Activated T-helper 2 cell treated with anti-CD3 and anti-CD28 coated beads, Interferon-gamma antibody, Interleukin-2, Interleukin-4, amounts not matched to agents 10 μg/mL and 5 μg/mL and 100 μg/mL, durations not matched to agents 14 hours and 24 hours and 36 hours (primary cell): Measurements from ENCODE around the gene SLC25A13. TPM values are rescaled to one million over a fixed set of nuclear protein-coding genes. Genes with fewer than 3 reads are reported as not detected.

Source experiments
- DNase-seq: peaks from one replicate; pipeline ENCODE4 v3.0.0; 2021; ENCODE audit warnings: low spot score
- H3K27ac Mint-ChIP-seq: one replicate; pipeline ENCODE4 v1.8.0; 2021; ENCODE audit warnings: mixed read lengths
- H3K27me3 Mint-ChIP-seq: one replicate; pipeline ENCODE4 v1.8.0; 2021; ENCODE audit warnings: low read depth, mixed read lengths
- H3K36me3 Mint-ChIP-seq: one replicate; pipeline ENCODE4 v1.8.0; 2021; ENCODE audit warnings: low read depth, mixed read lengths
- H3K4me1 Mint-ChIP-seq: one replicate; pipeline ENCODE4 v1.8.0; 2021; ENCODE audit warnings: low read depth, mixed read lengths
- H3K4me3 Mint-ChIP-seq: one replicate; pipeline ENCODE4 v1.8.0; 2021; ENCODE audit warnings: low read depth, mild to moderate bottlenecking, moderate library complexity, mixed read lengths
- H3K9me3 Mint-ChIP-seq: one replicate; pipeline ENCODE4 v1.8.0; 2021; ENCODE audit warnings: mixed read lengths
- intact Hi-C: fragments of 100-400 bp; cut with micrococcal nuclease; formaldehyde crosslinking; loops from one replicate; pipeline ENCODE4 v1.15.1; 2023
- total RNA-seq: library from RNA; stranded (reverse); gene quantifications from 2 replicates; pipeline ENCODE4 v1.2.3, GENCODE V29; 2022

The SLC25A13 gene
- total RNA-seq, 1 donor from 2014 or later, result 28.8 TPM

DNA sequence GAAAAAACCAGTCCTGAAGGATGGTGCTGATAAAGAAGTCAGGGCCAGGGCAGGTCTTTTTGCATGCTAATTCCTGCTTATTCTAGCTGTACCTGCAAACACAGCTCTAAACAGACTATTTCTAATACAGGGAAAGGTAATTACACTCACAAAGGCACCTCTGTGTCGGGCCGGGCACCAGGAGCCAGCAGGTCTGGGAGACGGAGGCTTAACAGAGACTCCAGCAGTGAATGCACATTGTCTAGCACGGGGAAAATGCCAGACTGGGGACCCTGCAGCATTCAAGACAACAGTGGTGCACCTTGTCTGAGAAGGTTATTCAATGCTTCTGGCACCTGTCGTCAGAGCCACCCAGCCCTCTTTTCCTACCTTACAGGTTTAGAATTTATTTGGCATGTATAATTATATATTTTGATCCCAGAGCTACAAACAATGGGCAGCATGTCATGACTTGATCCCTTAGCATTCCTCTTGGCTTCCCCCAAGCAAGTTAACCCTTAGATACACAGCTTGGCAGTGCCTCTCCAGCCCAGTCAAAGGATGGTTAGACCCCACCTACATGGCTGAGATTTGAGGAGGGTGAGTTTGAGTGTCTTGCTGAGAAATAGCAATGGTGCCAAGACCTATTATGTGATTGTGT, 185.2 kb downstream of the SLC25A13 start:
- Mint-ChIP-seq H3K27ac (no peak overlapping the region), H3K36me3 (peaks cover 14% of the 10 kb centered on the region), H3K9me3 (no peaks in the 10 kb centered on the region), H3K4me1 (no peaks in the 10 kb centered on the region), H3K4me3 (no peak overlapping the region), H3K27me3 (no peaks in the 10 kb centered on the region)
- DNase-seq, result no peak
- intact Hi-C loops, result no loop called here

DNA sequence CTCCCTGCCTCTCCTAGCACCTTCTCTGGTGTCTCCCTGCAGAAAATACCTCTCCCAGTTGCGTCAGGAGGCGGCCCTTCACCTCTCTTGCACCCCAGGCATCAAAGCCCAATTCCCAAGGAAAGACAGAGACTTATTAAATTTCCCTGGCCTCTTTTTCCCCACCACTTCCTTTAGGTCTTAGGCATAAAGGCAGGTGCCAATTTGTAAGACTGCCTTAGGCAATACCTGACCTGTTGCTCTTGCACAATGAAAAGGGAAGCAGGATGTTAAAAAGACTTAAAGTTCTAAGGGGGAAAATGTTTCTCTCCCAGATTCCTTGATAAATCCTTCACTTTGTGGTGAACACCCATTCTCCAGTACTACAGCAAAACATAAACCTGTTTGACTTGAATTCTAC, 186.7 kb downstream of the SLC25A13 start:
- H3K9me3 Mint-ChIP-seq, result no peaks in the 10 kb centered on the region
- H3K27me3 Mint-ChIP-seq, result no peaks in the 10 kb centered on the region
- no peak for DNase-seq
- no peaks in the 10 kb centered on the region for H3K4me1 Mint-ChIP-seq
- H3K27ac Mint-ChIP-seq, result no peak overlapping the region
- no peak overlapping the region for H3K4me3 Mint-ChIP-seq
- intact Hi-C loops, result no loop called here
- H3K36me3 Mint-ChIP-seq, result peaks cover 15% of the 10 kb centered on the region

DNA sequence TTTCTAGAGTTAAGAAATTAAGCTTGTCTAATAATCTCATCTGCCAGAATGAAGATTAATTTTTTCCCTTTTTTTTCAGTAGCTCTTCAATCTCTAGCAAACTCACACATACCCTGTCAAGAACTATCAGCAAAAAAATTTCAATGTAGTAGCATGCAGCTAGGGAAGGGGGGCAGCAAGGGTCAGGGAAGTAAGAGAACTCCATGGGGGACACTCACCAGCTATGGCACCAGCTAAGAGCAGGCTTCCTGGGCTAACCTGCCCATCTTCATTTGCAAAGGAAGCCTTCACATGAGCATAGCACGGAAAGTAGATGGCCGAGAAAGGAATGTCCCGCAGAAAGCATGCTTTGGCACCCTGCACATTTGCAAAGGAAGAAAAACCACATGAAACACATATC, 190.4 kb downstream of the SLC25A13 start:
- no peaks in the 10 kb centered on the region for H3K4me1 Mint-ChIP-seq
- no peak for DNase-seq
- no peaks in the 10 kb centered on the region for H3K9me3 Mint-ChIP-seq
- H3K27ac Mint-ChIP-seq, result no peak overlapping the region
- intact Hi-C loops, result no loop called here
- peaks cover 23% of the 10 kb centered on the region for H3K36me3 Mint-ChIP-seq
- no peaks in the 10 kb centered on the region for H3K27me3 Mint-ChIP-seq
- no peak overlapping the region for H3K4me3 Mint-ChIP-seq

DNA sequence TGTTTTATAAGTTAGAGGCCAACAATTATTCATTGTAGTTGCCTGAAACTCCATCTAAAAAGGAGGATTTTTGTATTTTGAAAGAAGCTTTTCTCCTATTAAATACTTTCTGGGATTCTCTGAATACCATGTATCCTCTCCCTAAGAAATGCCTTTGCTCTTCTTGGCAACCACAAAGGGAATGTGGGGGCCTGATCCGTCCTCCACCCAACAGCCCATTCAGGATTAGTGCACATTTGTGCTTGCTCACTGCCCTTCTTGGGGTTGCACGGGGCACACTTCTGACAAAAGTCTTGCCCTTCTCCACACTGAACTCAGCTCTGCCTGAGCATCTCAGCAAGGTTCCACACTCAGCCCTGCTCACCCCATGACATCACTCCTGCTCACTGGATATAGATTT, 194.2 kb downstream of the SLC25A13 start:
- Mint-ChIP-seq H3K36me3 (peaks cover 17% of the 10 kb centered on the region), H3K4me1 (no peaks in the 10 kb centered on the region), H3K4me3 (no peak overlapping the region), H3K27me3 (no peaks in the 10 kb centered on the region), H3K27ac (no peak overlapping the region), H3K9me3 (no peaks in the 10 kb centered on the region)
- intact Hi-C loops, result no loop called here
- no peak for DNase-seq

DNA sequence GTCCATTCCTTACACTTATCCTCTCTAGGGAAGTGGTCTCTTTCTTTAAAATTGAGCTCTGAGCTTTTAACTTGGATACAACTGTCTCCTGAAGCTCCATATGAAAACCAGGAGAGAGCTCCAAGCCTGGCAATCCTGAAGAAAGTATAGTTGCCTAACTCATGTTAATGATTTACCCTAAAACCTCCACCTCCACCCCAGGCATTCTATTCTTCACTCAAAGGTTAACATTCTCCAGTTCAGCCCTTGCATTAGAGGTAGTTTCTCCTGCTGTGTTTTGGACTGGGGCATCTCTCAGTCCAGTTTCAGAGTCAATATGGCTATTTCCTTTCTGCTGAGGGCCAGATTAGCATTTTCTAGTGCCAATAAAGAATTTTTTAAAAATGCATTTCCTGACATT, 195.5 kb downstream of the SLC25A13 start:
- intact Hi-C loops, result no loop called here
- Mint-ChIP-seq H3K36me3 (peaks cover 18% of the 10 kb centered on the region), H3K4me1 (no peaks in the 10 kb centered on the region), H3K27me3 (no peaks in the 10 kb centered on the region), H3K9me3 (no peaks in the 10 kb centered on the region), H3K4me3 (no peak overlapping the region), H3K27ac (no peak overlapping the region)
- no peak for DNase-seq

DNA sequence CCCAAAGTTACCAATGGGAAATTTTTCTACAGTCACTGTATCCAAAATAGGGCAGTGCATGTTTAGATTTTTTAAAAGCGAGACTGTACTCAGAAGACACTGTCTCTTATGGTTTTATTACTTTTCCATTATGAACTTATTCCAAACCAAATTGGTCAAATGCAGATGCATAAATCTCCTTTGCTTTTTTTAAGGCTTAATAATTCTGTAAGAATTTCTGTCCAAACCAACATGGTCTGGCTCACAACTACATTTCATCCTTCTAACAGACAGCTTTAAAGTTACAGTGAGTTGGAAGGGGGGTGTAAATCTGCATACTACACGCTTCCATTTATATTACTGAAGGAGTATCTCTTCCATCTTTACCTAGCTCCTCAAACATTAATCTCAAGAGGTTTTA, 199.2 kb downstream of the SLC25A13 start:
- no peak overlapping the region for H3K4me3 Mint-ChIP-seq
- intact Hi-C loops, result no loop called here
- H3K9me3 Mint-ChIP-seq, result no peaks in the 10 kb centered on the region
- peaks cover 21% of the 10 kb centered on the region for H3K36me3 Mint-ChIP-seq
- DNase-seq, result no peak
- no peak overlapping the region for H3K27ac Mint-ChIP-seq
- no peaks in the 10 kb centered on the region for H3K4me1 Mint-ChIP-seq
- no peaks in the 10 kb centered on the region for H3K27me3 Mint-ChIP-seq

DNA sequence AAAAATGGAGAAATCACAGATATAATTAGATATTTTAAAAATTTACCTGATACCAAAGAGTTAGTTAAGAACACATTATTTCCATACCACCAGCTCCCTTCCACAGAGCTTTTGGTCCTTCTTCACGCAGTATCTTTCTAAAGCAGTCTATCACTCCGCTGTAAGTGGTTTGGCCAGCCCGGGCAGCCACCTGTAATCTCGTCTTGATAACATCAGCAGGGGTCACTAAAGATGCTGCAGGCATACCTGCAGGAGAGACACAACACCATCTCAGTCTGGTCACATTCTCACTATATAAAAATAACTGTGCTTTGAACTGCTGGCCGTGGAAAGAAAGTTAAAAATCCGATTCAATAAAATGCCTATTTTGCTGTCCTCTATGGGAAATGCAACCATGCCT, 200.1 kb downstream of the SLC25A13 start:
- no peaks in the 10 kb centered on the region for H3K27me3 Mint-ChIP-seq
- peaks cover 21% of the 10 kb centered on the region for H3K36me3 Mint-ChIP-seq
- H3K4me3 Mint-ChIP-seq, result no peak overlapping the region
- no peak overlapping the region for H3K27ac Mint-ChIP-seq
- no peaks in the 10 kb centered on the region for H3K9me3 Mint-ChIP-seq
- intact Hi-C loops, result no loop called here
- no peaks in the 10 kb centered on the region for H3K4me1 Mint-ChIP-seq
- DNase-seq, result no peak

DNA sequence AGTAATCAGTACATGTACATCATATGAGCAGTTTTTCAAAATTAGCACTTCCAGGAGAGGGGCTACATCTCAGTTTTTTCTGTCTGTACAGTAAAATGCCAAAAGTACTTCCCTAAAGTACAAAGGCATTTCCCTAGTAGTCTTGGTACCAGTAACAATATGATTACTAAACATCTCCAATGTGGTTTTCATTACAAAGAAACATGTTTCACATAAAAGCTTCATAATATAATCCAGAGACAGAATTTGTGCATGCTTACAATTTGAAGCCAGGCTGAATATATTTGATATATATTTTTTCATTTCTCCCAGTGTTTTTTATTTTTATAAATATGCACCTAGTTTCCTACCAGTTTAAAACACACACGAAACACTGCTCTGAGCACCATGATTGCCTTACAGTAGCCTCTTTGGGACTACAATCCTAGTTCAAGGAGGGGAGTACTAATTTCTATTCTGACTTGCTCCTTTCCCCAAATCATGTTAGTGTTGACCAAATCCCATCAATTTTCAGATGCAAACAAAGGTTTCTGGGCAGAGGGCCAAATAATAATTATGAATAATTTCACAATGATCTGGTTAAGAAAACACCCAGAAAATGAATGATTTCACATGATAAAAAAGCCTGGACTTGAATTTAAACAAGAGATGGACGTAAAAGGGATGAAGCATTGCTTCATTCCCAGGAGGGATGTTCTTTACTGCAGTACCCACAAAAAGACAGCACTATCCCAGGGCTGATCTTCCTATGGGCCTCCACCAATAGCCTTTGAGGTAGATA, 201.3 kb downstream of the SLC25A13 start:
- intact Hi-C loops, result no loop called here
- Mint-ChIP-seq H3K27me3 (no peaks in the 10 kb centered on the region), H3K27ac (no peak overlapping the region), H3K4me3 (no peak overlapping the region), H3K4me1 (no peaks in the 10 kb centered on the region), H3K36me3 (peaks cover 21% of the 10 kb centered on the region), H3K9me3 (no peaks in the 10 kb centered on the region)
- no peak for DNase-seq

DNA sequence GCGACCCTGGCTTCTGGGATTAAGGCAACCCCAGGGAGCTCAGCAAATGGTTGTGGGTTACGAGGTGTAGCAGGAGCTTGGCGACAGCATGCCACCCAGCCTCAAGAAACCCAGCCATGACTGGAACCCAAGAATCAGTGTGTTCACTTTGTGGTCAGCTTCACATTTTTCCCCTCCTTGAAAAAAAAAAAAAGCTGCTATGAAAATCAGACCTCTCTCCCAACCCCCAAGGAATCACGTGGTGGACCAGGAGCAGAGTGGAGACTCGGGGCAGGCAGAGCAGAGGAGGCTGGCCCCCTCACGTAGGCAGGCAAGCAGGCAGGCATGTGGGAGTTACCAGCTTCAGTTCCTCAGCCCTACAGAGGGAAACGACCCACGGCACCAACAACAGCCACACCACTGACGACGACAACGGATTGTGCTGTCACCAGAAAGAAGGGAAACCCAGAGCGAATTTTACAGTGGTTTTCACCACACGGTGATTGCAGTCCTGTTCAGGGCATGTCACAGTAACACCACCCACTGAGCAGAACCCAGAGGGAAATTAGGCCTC, 203.4 kb downstream of the SLC25A13 start:
- no peaks in the 10 kb centered on the region for H3K4me1 Mint-ChIP-seq
- no peak for DNase-seq
- no peaks in the 10 kb centered on the region for H3K9me3 Mint-ChIP-seq
- intact Hi-C loops, result no loop called here
- H3K27ac Mint-ChIP-seq, result no peak overlapping the region
- no peak overlapping the region for H3K4me3 Mint-ChIP-seq
- peaks cover 21% of the 10 kb centered on the region for H3K36me3 Mint-ChIP-seq
- peaks cover 2% of the 10 kb centered on the region for H3K27me3 Mint-ChIP-seq

DNA sequence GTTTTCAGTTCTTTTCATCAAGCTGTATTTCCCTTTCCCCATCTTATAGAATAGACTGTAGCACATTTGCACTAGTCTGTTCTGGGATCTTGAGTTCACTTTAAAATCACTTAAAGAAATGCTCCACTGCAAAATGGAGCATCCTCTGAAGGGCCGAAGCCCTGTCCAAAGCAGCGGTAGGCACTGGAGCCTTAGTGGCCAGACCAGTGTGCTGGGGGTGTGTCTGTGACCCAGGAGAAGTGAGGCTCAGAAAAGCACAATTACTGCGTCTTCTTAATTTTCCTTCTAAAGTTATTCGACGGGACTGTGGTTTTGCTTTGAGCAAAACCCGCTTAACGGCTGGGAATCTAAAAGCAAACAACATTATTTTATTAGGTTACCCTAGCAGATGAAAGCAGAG, 205.7 kb downstream of the SLC25A13 start:
- no peak overlapping the region for H3K27ac Mint-ChIP-seq
- intact Hi-C loops, result no loop called here
- no peak overlapping the region for H3K4me3 Mint-ChIP-seq
- peaks cover 11% of the 10 kb centered on the region for H3K27me3 Mint-ChIP-seq
- no peaks in the 10 kb centered on the region for H3K4me1 Mint-ChIP-seq
- peaks cover 13% of the 10 kb centered on the region for H3K36me3 Mint-ChIP-seq
- DNase-seq, result no peak
- H3K9me3 Mint-ChIP-seq, result peaks cover 5% of the 10 kb centered on the region

DNA sequence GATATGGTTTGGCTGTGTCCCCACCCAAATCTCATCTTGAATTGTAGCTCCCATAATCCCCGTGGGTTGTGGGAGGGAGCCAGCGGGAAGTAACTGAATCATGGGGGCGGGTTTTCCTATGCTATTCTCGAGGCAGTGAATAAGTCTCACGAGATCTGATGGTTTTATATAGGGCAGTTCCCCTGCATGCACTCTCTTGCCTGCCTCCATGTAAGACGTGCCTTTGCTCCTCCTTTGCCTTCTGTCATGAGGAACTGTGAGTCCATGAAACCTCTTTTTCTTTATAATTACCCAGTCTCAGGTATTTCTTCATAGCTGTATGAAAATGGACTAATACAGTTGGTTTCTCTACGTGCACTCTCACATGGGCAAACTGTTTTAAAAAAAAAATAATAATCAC, 207.7 kb downstream of the SLC25A13 start:
- DNase-seq, result no peak
- Mint-ChIP-seq H3K27ac (no peak overlapping the region), H3K27me3 (peaks cover 25% of the 10 kb centered on the region), H3K9me3 (peaks cover 5% of the 10 kb centered on the region), H3K4me1 (no peaks in the 10 kb centered on the region), H3K36me3 (no peaks in the 10 kb centered on the region), H3K4me3 (no peak overlapping the region)
- intact Hi-C loops, result no loop called here

DNA sequence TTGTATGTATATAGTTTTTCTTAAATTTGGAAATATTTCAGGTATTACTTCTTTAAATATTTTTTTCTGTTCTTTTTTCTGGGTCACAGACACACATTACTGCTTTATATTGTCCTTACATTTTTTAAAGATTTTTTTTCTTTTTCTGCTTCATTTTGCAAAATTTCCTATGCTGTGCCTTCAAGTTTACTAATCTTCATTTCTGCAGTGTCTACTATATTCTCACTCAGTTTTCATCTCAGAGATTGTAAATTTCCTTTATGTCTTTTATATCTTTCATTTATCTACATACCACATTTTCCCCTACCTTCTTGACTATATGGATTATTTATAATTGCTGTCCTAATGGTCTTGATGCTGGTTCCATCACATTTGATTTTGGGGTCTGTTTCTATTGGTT, 210.5 kb downstream of the SLC25A13 start:
- no peaks in the 10 kb centered on the region for H3K36me3 Mint-ChIP-seq
- no peak overlapping the region for H3K27ac Mint-ChIP-seq
- DNase-seq, result no peak
- no peaks in the 10 kb centered on the region for H3K4me1 Mint-ChIP-seq
- H3K27me3 Mint-ChIP-seq, result peaks cover 30% of the 10 kb centered on the region
- intact Hi-C loops, result no loop called here
- H3K4me3 Mint-ChIP-seq, result no peak overlapping the region
- peaks cover 5% of the 10 kb centered on the region for H3K9me3 Mint-ChIP-seq

DNA sequence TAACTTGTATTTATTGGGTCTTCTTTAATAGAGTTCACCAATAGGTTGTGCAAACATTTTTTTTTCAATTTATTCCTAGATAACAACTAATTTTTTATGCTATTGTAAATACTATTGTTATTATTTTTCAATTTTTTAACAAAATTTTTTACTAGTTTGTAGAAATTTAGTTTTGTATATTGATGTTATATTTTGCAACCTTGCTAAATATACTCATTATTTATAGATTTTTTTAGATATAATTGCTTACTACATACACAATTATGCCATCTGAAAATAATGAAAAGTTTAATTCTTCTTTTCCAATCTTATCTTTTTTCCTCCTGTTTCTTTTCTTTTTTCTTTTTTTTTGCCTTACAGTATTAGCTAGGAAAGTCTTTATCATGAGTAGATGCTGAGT, 216.9 kb downstream of the SLC25A13 start:
- intact Hi-C loops, result no loop called here
- DNase-seq, result no peak
- no peak overlapping the region for H3K4me3 Mint-ChIP-seq
- peaks cover 14% of the 10 kb centered on the region for H3K27me3 Mint-ChIP-seq
- H3K27ac Mint-ChIP-seq, result no peak overlapping the region
- H3K36me3 Mint-ChIP-seq, result no peaks in the 10 kb centered on the region
- no peaks in the 10 kb centered on the region for H3K4me1 Mint-ChIP-seq
- H3K9me3 Mint-ChIP-seq, result no peaks in the 10 kb centered on the region
